ENCODE results near the gene KLF7.

The KLF7 gene

GRCh38 chr2:207115715-207116364 is 49.9 kb downstream of the KLF7 start:
- no peak overlapping the region for H3K9ac ChIP-seq (ENCODE audit: low read depth, low read length)
- no peaks in the 10 kb centered on the region for H3K9me3 ChIP-seq (ENCODE audit: control insufficient read depth, insufficient read depth, low read length)
- H3K4me3 ChIP-seq (ENCODE audit: low read depth, low read length) = no peak overlapping the region
- H3K4me1 ChIP-seq (ENCODE audit: control insufficient read depth, insufficient read depth, low read length) = no peaks in the 10 kb centered on the region
- no peaks in the 10 kb centered on the region for H3K27me3 ChIP-seq (ENCODE audit: control insufficient read depth, insufficient read depth, low read length)
- no peaks in the 10 kb centered on the region for H3K36me3 ChIP-seq (ENCODE audit: control insufficient read depth, insufficient read depth, low read length)

- no peaks in the 10 kb centered on the region for H3K4me1 ChIP-seq (ENCODE audit: control insufficient read depth, insufficient read depth, low read length)
- no peaks in the 10 kb centered on the region for H3K9me3 ChIP-seq (ENCODE audit: control insufficient read depth, insufficient read depth, low read length)
- H3K4me3 ChIP-seq (ENCODE audit: low read depth, low read length) = no peak overlapping the region
- no peaks in the 10 kb centered on the region for H3K36me3 ChIP-seq (ENCODE audit: control insufficient read depth, insufficient read depth, low read length)
- no peaks in the 10 kb centered on the region for H3K27me3 ChIP-seq (ENCODE audit: control insufficient read depth, insufficient read depth, low read length)
- H3K9ac ChIP-seq (ENCODE audit: low read depth, low read length) = no peak overlapping the region
Measured at GRCh38 chr2:207113414-207113813, 52.3 kb downstream of the KLF7 start.

DNA sequence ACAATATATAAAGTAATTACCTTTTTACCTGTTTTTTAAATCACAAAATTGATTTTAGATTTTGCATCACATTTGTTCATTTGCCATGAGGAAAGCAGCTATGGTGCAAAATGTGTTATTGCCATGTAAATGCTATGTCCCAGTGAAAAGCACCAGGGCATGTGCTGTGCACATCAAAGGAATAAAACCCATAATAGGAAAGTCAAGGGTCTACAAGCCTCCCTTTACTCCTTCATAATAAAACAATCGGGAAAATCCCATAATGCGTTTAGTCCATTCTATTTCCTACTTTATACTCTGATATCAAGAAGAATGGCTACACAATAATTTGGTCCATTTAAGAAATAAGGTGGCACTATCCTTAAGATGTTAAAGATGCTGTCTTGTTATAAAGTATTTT is 53.0 kb downstream of the KLF7 start:
- no peak overlapping the region for H3K4me3 ChIP-seq (ENCODE audit: low read depth, low read length)
- H3K9me3 ChIP-seq (ENCODE audit: control insufficient read depth, insufficient read depth, low read length) = no peaks in the 10 kb centered on the region
- no peaks in the 10 kb centered on the region for H3K36me3 ChIP-seq (ENCODE audit: control insufficient read depth, insufficient read depth, low read length)
- no peak overlapping the region for H3K9ac ChIP-seq (ENCODE audit: low read depth, low read length)
- H3K27me3 ChIP-seq (ENCODE audit: control insufficient read depth, insufficient read depth, low read length) = no peaks in the 10 kb centered on the region
- H3K4me1 ChIP-seq (ENCODE audit: control insufficient read depth, insufficient read depth, low read length) = no peaks in the 10 kb centered on the region

DNA sequence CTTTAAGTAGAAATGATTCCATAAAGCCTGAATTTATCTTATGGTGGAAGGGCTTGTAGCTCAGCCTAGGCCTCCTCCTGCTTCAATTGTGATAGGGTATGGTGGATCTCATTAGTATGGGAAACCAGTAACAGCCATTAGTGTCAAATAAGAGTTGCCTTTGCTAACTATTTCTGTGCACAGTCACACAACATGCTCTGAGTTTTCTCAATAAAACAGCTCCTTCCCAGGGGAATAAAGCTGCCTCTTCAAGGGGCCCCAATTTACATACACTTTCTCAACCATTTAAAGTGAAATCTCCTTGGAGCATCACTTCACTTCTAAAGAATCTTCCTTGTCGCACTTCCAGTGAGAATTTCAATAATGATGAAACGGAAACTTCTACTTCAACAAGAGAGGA is 53.4 kb downstream of the KLF7 start:
- Histone ChIP-seq H3K36me3 (ENCODE audit: control insufficient read depth, insufficient read depth, low read length) (no peaks in the 10 kb centered on the region), H3K9ac (ENCODE audit: low read depth, low read length) (no peak overlapping the region), H3K4me1 (ENCODE audit: control insufficient read depth, insufficient read depth, low read length) (no peaks in the 10 kb centered on the region), H3K9me3 (ENCODE audit: control insufficient read depth, insufficient read depth, low read length) (no peaks in the 10 kb centered on the region), H3K27me3 (ENCODE audit: control insufficient read depth, insufficient read depth, low read length) (no peaks in the 10 kb centered on the region), H3K4me3 (ENCODE audit: low read depth, low read length) (no peak overlapping the region)

- Histone ChIP-seq H3K4me1 (ENCODE audit: control insufficient read depth, insufficient read depth, low read length) (no peaks in the 10 kb centered on the region), H3K36me3 (ENCODE audit: control insufficient read depth, insufficient read depth, low read length) (no peaks in the 10 kb centered on the region), H3K27me3 (ENCODE audit: control insufficient read depth, insufficient read depth, low read length) (no peaks in the 10 kb centered on the region), H3K9me3 (ENCODE audit: control insufficient read depth, insufficient read depth, low read length) (no peaks in the 10 kb centered on the region), H3K4me3 (ENCODE audit: low read depth, low read length) (no peak overlapping the region), H3K9ac (ENCODE audit: low read depth, low read length) (no peak overlapping the region)
Measured at GRCh38 chr2:207111757-207112156, 54.0 kb downstream of the KLF7 start.

DNA sequence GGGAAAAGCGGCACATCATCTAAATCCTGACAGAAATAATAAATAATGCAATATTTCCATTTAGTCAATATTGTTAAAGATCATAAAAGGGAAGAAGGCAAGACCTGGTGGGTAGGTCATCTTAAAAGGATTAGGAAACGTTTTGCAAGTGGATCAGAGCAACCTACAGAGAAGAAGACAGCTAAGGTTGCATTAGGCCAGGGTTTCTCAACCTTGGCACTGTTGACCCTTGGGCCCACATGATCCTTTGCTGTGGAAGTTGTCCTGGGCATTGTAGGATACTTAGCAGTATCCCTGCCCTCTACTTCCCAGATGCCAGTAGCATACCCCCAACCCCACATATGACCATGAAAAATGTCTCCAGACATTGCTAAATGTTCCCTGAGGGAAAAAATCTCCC is 55.0 kb downstream of the KLF7 start:
- no peaks in the 10 kb centered on the region for H3K4me1 ChIP-seq (ENCODE audit: control insufficient read depth, insufficient read depth, low read length)
- no peaks in the 10 kb centered on the region for H3K27me3 ChIP-seq (ENCODE audit: control insufficient read depth, insufficient read depth, low read length)
- no peak overlapping the region for H3K9ac ChIP-seq (ENCODE audit: low read depth, low read length)
- no peaks in the 10 kb centered on the region for H3K9me3 ChIP-seq (ENCODE audit: control insufficient read depth, insufficient read depth, low read length)
- no peak overlapping the region for H3K4me3 ChIP-seq (ENCODE audit: low read depth, low read length)
- H3K36me3 ChIP-seq (ENCODE audit: control insufficient read depth, insufficient read depth, low read length) = no peaks in the 10 kb centered on the region

DNA sequence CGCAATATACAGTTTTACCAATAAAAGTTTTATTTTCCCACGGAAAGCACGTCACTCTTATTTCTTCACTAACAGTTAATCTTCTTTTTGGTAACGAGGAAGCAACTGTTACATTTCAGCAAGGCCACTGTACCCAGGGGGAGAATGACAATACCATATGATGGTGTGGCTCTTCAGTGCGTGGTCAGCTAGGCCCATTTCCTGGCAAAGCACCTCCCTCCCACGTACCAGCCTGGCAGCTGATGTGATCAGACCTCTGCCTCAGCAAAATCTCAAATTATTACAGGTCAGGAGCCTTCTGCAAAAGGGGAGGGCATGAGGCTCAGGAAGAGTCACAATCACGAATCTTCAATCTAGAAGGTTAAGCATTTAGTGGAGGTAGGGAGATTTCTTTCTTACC is 55.4 kb downstream of the KLF7 start:
- Histone ChIP-seq H3K9ac (ENCODE audit: low read depth, low read length) (no peak overlapping the region), H3K36me3 (ENCODE audit: control insufficient read depth, insufficient read depth, low read length) (peaks cover 2% of the 10 kb centered on the region), H3K4me1 (ENCODE audit: control insufficient read depth, insufficient read depth, low read length) (no peaks in the 10 kb centered on the region), H3K4me3 (ENCODE audit: low read depth, low read length) (no peak overlapping the region), H3K9me3 (ENCODE audit: control insufficient read depth, insufficient read depth, low read length) (no peaks in the 10 kb centered on the region), H3K27me3 (ENCODE audit: control insufficient read depth, insufficient read depth, low read length) (no peaks in the 10 kb centered on the region)

GRCh38 chr2:207109768-207110167 is 56.0 kb downstream of the KLF7 start:
- Histone ChIP-seq H3K36me3 (ENCODE audit: control insufficient read depth, insufficient read depth, low read length) (peaks cover 5% of the 10 kb centered on the region), H3K9ac (ENCODE audit: low read depth, low read length) (no peak overlapping the region), H3K27me3 (ENCODE audit: control insufficient read depth, insufficient read depth, low read length) (no peaks in the 10 kb centered on the region), H3K9me3 (ENCODE audit: control insufficient read depth, insufficient read depth, low read length) (no peaks in the 10 kb centered on the region), H3K4me1 (ENCODE audit: control insufficient read depth, insufficient read depth, low read length) (no peaks in the 10 kb centered on the region), H3K4me3 (ENCODE audit: low read depth, low read length) (no peak overlapping the region)

DNA sequence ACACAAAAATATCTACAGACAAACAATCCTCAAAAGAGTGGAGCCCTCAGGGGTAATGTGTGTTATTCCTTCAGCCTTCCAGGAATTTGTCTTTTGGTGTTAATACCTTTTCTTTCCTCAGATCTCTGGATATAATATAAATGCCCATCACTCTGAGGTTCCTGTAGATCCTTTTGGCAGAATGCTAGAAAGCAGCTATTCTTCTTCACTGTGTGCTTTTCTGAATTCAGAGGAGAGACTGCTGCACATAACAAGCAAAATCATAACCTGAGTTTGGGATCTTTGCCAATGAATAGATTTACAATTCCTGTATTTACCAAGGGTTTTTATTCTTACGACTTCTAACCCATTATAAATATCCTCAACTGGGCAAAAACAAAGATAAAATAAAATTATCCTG is 57.3 kb downstream of the KLF7 start:
- peaks cover 5% of the 10 kb centered on the region for H3K36me3 ChIP-seq (ENCODE audit: control insufficient read depth, insufficient read depth, low read length)
- no peaks in the 10 kb centered on the region for H3K9me3 ChIP-seq (ENCODE audit: control insufficient read depth, insufficient read depth, low read length)
- no peak overlapping the region for H3K4me3 ChIP-seq (ENCODE audit: low read depth, low read length)
- peaks cover 2% of the 10 kb centered on the region for H3K4me1 ChIP-seq (ENCODE audit: control insufficient read depth, insufficient read depth, low read length)
- no peak overlapping the region for H3K9ac ChIP-seq (ENCODE audit: low read depth, low read length)
- H3K27me3 ChIP-seq (ENCODE audit: control insufficient read depth, insufficient read depth, low read length) = no peaks in the 10 kb centered on the region

DNA sequence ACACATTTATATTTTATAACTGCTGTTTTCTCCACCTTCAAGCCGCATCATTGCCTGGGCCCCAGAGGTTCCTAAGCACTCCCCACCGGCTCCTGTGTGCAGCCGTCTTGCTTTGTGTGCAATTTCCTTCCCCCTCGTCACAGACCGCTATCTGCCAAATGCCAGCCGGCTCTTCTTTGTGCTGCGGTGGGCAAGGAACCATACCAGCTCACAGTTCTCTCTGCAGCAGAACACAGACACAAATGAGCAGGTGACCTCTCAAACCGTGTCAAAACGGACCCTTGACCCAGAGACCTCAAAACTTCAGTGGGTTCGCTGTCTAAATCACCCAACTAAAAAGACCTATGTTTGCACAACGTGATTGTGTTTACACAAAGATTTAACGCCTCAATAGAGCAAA is 58.2 kb downstream of the KLF7 start:
- Histone ChIP-seq H3K4me3 (ENCODE audit: low read depth, low read length) (no peak overlapping the region), H3K9me3 (ENCODE audit: control insufficient read depth, insufficient read depth, low read length) (no peaks in the 10 kb centered on the region), H3K9ac (ENCODE audit: low read depth, low read length) (no peak overlapping the region), H3K27me3 (ENCODE audit: control insufficient read depth, insufficient read depth, low read length) (no peaks in the 10 kb centered on the region), H3K36me3 (ENCODE audit: control insufficient read depth, insufficient read depth, low read length) (peaks cover 5% of the 10 kb centered on the region), H3K4me1 (ENCODE audit: control insufficient read depth, insufficient read depth, low read length) (peaks cover 5% of the 10 kb centered on the region)

DNA sequence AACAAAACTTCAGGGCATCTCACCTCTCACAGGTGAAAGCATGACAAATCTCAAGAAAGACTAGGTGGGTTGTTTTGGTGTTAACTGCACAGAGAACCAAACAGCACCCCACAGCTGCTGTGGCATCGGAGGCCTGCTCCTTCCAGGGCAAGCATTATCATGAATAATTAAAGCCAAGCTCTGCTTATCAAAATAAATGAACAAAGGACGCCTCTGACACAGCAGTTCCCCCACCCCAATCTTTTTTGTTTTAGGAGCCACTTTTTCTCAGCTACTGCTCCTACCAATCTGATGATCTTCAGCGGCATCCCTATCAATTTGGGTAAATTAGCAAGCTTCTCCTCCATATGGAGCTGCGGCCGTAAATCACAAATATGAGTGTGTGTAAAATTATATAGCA is 58.6 kb downstream of the KLF7 start:
- H3K27me3 ChIP-seq (ENCODE audit: control insufficient read depth, insufficient read depth, low read length) = no peaks in the 10 kb centered on the region
- no peak overlapping the region for H3K9ac ChIP-seq (ENCODE audit: low read depth, low read length)
- peaks cover 5% of the 10 kb centered on the region for H3K36me3 ChIP-seq (ENCODE audit: control insufficient read depth, insufficient read depth, low read length)
- no peaks in the 10 kb centered on the region for H3K9me3 ChIP-seq (ENCODE audit: control insufficient read depth, insufficient read depth, low read length)
- peaks cover 5% of the 10 kb centered on the region for H3K4me1 ChIP-seq (ENCODE audit: control insufficient read depth, insufficient read depth, low read length)
- no peak overlapping the region for H3K4me3 ChIP-seq (ENCODE audit: low read depth, low read length)

DNA sequence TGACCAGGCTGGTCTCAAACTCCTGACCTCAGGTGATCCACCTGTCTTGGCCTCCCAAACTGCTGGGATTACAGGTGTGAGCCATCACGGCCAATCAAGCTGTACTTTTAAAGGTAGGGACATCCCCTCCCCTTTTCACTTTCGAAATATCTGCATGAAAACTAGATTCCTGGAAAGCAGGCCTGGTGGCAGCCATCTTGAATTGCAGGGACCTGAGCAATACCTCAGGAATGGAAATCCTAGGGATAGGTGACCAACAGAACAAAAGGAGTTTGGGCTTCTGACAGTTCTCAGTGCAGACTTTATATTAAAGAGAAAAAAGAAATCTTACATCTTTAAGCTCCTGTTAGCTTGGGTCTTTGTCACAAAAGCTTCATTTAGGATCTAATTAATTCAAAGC is 62.6 kb downstream of the KLF7 start:
- H3K4me1 ChIP-seq (ENCODE audit: control insufficient read depth, insufficient read depth, low read length) = peaks cover 8% of the 10 kb centered on the region
- peaks cover 5% of the 10 kb centered on the region for H3K36me3 ChIP-seq (ENCODE audit: control insufficient read depth, insufficient read depth, low read length)
- H3K9ac ChIP-seq (ENCODE audit: low read depth, low read length) = no peak overlapping the region

More for the DNA sequence above, 62.6 kb downstream of the KLF7 start:
- H3K4me3 ChIP-seq (ENCODE audit: low read depth, low read length) = no peak overlapping the region
- H3K9me3 ChIP-seq (ENCODE audit: control insufficient read depth, insufficient read depth, low read length) = no peaks in the 10 kb centered on the region
- no peaks in the 10 kb centered on the region for H3K27me3 ChIP-seq (ENCODE audit: control insufficient read depth, insufficient read depth, low read length)
